SW 1271 (cell line): ENCODE measurements around the gene EML1.

ENCODE experiments used
- DNase-seq, 2 experiments: peaks; one replicate each; lab custom pipeline; 2025; lab: John Stamatoyannopoulos, UW

EML1 gene

DNA sequence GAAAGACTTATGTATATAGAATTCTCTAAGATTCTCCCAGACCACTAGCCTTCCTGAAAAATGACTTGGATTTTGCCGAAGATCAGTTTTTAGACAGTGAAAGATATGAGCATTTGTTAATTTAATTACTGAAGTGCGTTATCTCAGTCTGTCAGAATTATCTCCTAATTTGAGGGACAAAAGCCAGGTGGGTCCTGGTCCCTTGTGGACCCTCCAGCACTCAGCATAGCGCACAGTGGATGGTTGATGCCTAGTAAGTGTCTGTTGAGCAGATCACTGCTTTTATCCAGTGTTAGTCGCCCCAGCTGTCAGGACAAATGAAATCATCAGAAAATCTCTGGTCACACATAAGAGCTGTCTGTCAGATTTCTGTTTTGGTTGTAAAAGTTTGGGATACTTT lies 80.4 kb downstream of the EML1 start:
- no peak for DNase-seq

DNA sequence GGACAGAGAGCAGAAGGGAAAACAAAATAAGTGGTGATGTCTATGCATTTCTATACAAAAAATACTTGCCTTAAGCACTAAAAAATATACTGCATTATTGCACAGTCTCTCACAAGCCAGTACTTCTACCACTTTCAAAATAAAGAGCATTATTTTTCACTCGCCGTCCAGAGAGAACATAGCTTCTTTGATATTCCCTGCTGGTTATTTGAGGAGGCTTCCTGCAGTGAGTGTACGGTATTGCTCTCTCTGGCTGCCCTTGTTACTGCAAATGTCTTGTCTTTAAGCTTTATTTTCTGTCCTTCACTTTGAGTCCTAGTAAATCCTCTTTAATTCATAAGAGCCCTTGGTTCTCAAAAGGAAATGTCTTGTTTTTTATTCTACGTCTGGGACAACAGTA lies 81.1 kb downstream of the EML1 start:
- no peak for DNase-seq

DNA sequence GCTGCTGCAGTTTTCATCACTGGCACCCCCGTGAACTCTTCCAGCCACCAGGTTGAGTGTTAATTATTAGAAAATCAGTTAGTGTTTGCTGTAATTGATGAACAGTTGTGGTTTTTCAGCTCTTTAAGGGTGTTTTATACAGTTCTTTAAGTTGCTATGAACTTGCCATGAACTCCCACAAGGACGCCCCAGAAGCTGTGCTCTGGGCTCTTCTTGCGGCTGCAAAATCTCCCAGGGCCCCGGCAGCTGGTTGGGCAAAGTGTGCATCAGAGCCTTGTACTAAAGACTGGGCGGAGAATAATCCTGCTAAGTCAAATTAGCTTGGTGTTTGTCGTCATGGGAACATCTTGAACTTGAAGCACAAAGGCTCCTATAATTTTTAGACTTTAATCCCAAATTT lies 82.2 kb downstream of the EML1 start:
- DNase-seq = no peak

DNA sequence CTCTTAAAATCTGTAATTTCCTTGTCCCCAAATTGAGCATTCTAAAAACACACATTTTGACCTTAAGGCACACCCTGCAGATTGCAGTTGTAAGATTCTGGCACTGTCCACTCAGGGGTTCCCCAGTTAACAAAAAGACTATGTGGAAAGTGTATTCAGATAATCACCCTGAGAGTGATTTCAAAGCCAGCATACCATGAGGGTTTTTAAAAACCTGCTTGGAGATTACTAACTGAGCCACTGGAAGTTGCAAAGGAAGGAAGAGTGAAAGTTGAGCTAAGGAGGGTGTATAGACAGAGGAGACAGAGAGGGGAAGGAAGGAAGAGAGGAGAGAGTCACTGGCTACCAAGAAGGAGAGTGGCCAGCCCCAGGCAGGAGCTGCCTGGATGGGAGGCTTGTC lies 82.6 kb downstream of the EML1 start:
- no peak for DNase-seq

DNA sequence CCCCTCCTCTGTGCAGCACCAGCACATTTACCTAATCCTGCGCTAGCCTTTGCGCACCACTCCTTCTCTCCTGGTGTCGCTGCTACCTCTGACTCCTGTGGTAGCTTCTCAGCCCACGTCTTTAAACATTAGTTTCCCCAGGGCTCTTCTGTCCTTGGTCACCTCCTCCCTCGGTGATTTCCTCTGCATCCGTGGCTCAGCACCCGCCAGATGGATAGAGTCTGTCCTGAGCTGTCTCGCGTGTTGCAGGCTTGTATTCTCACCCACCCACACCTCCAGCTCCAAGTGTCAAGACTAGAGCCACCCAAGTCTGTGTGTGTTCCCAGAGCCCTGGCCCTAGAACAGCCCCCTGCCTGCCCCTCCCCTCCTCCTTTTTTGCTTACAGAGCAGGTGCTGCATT lies 83.2 kb downstream of the EML1 start:
- no peak for DNase-seq

DNA sequence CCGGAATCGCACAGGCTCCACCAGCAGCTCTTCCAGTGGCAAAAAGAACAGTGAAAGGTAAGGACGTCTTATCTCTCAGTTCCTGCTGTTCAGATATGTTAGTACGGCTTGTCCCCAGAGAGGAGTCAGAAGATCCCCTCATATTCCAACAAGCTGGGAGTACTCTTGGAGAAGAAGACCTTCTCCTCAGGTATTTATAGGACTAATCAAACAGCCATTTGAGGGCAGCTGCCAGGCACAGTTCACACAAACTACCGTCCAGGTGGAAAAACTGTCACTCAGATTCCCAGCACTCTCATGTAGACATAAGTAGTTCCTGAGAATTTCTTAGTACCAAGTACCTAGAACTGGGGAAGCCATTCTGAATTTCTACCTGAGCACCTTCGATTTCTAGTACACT lies 85.3 kb downstream of the EML1 start:
- no peak for DNase-seq

DNA sequence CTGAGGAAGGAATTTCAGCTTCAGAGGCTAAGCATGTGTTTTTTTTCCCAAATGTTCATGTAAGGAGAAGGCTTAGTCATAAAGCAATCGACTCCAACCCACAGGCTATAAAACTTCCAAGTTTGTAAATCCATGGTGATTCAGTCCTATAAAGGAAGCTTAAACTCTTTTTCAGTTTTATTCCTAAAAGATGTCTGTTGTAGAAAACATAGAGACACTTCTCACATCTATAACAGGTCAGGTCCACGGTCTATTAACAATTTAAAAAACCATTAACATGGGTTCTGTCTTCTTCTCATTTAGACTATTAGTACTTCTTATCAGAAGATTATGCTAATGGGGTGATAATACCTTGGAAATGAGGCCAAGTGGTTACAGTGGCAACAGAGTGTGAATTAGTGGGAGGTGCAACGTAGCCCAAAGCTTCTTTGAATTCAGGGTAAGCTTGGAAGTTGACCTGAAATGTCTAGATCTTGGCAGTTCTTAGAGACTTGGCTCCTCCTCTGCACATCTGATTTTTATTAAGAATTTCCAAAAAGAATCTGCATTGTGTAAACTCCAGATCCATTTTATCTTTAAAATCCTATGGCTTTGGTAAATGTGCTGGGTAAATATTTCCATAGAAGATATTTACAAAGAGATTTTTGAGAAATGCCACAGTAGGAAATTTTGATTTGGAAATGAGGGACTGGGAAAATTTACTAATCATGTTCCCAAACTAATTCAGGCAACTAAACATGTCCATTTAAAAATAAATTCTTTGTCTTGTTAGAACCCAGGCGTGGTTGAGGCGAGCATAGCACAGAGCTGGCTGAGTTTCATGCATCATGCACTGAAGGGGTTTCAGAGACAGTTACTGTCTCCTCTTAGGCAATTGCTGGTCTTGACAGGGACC lies 86.4 kb downstream of the EML1 start:
- no peak for DNase-seq

DNA sequence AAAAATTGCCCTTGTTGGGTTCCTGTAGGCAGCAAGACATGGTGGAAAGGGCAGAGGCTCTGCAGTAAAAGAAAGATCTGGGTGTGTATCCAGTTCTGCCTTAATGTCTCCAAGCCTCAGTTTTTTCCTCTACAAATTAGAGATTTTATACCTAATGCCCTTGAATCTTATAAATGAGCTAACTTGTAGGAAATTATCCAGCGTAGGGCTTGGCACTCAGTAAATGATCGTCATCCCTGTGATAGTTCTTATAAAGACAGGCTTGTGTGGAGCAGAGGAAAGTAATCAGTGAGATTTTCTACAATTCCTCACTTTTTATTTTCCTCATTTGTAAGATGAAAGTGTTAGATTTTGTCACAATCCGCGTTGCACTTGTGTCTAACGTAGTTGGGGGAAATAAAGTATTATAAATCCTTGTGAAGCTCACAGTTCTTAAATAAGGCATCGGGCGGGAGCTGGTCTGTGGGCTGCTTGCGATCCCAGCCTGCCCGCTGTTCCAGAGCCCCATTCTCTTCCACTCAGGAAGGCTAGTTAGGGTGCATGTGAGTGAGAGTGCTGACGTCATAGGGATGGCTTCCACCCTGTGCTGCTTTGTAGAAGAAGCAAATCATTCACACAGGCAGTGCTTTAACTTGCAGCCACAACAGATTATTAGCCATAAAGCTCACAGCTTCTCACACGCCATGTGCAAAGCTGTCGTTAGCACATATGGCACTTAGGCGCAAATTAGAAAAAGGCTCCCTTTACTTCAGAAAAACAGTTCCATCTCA lies 87.6 kb downstream of the EML1 start:
- DNase-seq = no peak

DNA sequence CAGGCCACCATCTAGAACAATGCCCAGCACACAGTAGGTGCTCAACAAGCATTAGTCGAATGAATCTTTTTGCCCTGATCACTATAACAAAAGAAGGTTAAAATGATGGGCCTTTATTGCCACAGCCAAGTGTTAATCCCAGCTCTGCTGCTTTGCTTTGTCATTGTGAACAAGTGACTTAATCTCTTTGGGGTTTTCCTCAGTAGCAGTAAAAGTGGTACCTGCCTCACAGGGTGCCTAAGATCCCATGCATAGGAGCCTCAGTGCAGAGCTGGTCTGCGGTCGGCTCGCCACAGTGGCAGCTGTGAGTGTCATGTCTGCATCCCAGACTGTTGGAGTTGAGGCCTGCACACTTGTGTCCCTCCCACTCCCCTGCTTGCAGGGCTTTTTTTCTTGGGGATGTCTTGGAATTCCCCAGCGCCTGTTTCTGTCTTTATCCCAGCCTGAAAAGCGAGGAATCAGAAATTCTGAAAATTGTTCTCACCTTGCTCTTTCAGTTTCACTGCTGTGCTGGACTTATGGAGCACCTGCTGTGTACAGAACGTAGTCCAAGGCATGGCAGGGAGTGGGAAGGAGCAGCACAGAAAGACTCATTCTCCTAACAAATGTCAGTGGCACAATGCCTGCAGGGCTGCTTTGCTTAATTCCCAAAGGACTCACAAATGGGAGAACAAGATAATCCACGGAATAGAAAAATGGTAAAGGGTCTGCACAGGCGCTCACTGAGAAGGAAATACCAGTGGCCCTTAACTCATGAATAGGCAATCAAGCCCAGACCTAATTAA lies 90.8 kb downstream of the EML1 start:
- no peak for DNase-seq

DNA sequence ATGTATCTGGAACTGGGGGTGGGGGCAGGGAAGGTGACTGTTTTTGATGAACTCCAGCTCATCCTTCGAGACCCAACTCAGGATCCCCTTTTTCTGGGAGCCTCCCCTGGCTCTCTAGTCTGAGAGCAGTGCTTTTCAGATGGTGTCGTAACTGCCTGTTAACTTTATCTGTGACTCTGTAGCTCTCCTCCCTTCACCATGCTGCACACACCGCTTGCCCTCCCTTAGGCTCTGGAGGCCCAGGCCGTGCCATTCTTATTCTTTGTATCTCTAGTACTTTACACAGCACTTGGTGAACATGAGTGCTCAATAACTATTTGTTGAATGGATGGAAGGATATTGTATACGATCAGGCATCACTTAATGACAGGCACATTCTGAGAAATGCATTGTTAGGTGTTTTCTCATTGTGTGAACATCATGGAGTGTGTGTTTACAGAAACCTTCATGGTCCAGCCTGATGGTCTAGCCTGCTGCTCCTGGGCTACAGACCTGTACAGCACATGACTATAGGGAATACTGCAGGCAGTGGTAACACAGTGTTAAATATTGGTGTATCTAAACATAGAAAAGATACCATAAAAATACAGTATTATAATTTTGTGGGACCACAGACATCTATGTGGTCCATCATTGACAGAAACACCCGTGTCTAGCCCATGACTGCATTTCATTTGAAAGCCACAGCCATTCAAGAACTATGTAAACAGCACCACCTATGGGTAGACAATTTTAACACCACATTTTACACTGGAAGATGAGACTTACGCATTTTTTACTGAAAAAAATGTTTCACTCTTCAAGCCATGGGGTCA lies 91.8 kb downstream of the EML1 start:
- DNase-seq = peak in 1 of 2 experiments; percentile 46

DNA sequence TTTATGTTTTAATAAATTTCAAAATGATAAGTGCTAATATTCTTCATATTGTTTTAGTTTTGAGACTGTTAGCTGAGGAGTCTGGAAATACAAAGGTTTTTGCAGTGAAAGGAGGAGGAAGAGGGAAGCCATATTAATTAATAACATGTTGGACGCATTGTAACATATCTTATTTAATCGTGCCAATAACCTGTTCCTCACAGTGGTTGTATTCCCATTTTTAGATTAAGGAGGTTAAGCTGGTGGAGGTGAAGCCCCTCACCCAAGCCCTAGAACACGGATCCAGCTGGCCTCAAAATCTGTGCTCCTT lies 92.4 kb downstream of the EML1 start:
- no peak for DNase-seq

DNA sequence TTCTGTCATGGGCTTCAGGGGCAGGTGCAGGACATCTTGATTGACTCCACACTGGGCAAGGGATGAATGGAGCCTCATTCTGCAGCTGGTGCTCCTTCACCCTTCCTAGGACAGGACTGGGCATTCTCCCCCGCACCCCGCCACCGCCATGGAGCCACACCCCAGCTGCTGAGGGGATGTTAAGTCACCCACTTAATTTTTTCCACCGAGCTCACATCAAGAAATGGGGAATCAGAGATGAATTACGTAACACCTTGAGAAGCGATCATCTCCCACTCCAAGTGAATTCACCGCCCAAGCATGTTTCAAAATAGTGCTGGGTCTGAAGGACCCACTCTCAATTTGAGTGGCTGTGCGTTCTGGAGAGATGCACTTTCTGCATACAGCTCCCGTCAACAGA lies 94.2 kb downstream of the EML1 start:
- no peak for DNase-seq

DNA sequence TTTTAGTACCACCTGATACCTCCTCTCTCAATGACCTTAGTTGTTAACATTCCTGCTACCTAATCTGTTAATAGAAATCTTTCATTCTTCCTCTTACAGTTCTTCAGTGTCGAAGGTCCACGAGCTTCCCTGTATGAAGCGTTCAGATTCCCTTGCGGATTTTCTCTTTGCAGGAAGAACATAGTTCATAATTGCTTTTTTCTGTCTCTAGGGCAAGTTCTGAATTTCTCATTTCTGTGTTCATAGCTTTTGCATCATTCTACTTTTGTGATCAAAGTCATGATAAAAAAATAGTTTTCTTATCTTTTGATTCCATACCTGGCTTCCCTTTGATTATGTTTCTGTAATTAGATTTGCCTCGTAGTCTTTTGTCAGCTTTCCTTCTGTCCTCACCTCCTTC lies 94.9 kb downstream of the EML1 start:
- no peak for DNase-seq

DNA sequence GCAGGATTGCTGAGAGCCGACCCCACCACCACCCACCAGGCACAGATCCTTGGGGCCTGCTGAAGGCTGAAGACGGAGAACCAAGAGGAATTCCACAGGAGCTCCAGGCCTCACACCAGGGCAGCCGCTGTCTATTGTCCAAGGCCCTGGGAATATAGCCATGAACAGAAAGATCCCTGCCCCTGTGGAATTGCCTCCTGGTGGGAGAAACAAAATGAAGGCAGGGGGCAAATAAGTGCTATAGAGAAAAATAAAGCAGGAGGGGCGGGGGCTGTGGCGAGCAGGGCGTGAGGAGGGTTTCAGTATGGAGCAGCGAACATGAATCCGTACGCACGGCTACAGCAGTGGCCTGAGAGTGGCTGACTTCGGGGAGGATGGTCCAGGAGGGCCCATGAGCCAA lies 96.1 kb downstream of the EML1 start:
- DNase-seq = no peak

DNA sequence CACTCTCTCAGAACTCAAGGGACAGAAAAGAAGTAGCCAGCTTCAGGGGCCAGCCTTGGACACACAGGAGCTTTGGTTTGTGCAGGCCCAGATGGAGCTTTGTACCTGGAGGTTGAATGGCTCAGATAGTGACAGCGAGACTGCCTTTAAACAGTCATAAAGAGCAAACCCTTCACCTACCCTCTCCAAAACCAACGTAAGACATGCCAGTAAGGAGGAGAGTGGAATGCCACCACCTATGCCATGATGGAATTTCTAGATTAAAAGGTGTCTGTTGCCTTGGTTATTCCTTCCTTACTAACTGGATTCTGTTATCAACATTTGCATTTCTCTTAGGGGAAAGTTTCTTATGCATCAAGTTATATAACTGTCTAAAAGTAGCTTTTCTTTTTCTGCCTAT lies 98.1 kb downstream of the EML1 start:
- DNase-seq = no peak

DNA sequence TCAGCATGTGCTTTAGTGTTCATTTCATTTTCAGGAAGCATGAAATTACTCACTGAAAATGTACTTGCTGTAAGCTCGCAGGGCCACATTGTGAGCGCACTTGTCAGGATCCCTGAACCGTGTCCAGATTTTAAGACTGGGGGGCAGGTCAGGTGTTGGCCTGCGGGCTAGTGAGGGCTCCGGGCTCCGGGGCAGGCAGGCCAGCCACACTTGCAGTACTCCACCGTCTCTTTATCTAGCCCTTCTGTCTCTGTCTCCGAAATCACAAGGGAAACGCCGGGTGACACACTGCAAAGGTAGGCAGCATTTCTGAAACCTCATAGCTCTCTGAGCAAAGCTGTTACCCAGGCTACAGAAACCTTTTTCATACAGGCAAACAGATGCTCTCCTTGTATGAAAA lies 98.7 kb downstream of the EML1 start:
- no peak for DNase-seq

DNA sequence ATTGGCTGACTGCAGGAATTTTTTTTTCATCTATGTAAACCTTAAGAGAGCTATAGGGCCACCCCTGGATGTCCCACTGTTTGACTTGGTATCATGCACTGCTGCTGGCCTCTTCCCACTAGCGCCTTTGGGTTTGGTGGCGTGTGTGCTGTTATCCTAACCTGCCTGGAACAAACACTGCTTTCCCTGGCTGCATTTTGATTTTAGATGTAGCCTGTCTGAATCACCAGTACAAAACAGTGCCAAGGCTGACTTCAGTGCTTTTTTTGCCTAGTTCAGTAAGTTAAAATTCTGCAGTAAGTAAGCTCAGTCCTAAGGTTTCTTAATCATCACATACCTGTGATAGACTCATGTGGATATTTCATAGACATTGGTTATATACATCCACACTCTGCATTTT lies 99.2 kb downstream of the EML1 start:
- DNase-seq = no peak

DNA sequence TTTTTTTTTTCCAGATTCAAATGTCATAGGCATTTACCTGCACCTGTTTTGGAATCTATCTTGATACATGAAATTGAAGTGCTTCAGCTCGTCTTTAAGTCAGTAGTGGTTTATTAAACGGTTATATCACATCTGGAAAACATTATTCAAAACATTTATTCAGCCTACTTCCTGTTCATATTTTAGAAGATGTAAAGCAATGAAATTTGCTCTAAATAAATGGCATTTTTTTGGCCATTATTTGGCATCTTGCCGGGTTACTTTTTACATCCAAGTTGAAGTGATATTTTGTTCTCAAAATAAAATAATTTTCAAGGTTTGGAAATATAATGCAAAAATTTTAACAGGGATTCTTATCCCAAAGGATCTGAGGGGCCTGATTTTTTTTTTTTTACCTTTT lies 103.1 kb downstream of the EML1 start:
- DNase-seq = no peak

DNA sequence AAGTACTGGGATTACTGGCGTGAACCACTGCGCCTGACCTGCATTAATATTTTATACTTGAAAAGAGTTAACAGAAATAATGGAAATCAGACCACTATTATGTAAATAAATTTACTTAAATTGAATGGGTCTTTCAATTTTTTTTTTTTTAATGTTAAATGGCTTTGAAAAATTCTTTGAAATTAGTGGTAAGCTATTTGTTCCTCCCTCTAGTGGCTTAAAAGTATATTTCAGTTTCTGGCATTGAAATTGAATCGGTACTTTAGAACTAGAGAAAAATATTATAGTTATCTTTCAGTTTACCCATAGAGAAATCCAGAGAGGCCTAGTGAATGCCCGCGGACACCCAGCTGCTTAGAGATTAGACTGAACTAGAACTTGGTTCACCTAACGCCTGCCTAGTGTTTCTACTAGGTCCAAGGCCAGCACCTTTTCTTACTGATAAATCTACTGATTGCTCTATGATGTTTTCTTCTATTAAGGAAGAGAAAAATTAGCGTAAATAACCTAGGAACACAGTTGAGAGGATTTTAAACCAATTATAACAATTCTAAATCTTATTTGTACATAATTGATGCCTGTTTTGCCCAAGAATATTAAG lies 106.5 kb downstream of the EML1 start:
- DNase-seq = peak in 1 of 2 experiments; percentile 37

DNA sequence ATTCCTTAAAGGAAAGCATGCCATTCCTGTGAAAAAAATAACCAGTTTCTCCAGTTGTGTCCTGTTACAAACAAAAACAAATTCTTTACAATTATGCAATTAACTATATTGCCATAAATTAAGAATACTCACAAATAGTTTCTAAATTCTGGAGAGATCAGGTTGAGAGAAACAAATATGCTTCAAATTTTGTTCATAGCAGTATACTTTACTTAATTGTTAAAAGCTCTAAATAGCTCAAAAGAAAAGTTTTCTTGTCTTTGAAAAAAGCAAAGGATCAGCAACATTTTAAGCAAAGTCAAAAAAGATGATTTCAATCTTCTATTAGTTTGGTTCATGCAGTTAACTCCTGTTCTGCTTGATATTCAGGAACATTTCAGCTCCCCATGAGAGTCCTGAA lies 109.7 kb downstream of the EML1 start:
- DNase-seq = no peak

DNA sequence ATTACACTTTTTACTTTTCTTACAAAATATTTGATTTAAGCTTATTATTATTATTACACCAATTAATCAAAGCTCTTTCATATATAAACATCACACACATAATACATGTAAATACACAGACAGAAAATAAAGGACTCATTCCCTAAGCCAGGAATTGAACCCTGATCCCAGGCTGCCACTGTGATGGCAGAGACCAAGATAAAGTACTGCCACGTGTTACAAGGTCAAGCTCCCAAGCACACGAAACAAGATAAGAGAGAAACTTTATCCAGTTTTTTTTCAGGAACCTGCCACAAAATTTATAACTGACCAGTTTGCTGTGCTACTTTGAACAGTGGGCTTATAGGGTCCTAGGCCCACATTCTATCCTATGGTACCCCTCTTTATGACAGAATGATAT lies 111.3 kb downstream of the EML1 start:
- DNase-seq = no peak

DNA sequence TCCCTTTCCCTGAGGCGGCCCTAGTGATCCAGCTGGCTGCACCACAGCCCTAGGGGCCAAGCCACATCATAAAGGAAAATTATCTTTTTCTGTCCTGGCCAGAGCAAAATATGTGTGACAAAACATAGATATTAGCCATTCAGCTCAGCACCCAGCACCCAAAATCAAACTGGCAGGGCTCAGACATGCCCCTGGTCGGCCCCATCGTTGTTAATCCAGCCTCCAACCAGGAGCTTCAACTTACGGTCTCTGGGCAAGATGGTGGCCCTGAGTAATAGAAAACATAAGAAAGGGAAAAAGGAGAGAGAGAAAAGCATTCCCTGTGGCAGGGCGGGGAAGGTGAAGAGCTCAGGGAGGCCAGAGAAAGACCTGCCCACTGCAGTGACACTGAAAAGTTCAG lies 111.9 kb downstream of the EML1 start:
- DNase-seq = no peak
